Measurements from ENCODE around the gene CROCC2.

The CROCC2 gene

DNA sequence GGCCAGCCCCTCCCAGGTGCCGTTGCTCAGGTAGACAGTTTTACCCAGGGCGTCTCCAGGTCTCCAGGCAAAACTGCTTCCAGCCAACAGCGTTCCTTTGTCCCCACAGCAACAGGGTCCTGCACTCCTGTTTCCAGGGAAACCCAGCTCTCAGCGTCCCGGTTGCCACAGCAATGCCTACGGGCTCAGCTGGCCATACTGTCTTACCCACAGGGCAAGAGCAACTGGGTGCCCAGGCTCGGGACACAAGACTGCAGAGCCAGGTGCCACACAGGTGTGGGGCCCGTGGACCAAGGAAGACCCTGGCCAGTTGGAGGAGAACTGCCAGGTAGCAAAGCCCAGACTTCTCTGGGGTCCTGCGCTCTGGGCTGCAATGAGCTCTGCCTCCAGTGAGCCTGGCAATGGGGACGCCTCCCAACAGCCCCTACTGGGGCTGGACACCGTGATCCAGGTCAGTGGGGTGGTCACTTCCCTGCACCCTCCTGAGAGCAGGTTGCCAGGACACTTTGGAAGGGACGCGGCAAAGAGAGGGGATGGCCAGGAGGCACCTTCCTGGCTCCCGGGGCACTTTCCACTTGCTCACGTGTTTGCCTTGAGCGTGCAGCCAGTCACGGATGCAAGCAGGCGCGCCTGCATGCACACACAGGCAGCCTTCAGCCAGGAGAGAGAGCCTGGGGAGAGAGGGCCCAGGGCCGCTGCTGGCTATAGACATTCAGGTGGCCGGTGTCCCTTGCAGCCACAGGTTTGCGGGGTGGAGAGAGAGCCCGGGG lies at the start of gene CROCC2:
TSS of gene CROCC2 (plus strand) at position 196 of the 770 bp plus-strand sequence. CDS start at position 374, 178 bp downstream.
- DNase-seq: peak; percentile 21 to 29

DNA sequence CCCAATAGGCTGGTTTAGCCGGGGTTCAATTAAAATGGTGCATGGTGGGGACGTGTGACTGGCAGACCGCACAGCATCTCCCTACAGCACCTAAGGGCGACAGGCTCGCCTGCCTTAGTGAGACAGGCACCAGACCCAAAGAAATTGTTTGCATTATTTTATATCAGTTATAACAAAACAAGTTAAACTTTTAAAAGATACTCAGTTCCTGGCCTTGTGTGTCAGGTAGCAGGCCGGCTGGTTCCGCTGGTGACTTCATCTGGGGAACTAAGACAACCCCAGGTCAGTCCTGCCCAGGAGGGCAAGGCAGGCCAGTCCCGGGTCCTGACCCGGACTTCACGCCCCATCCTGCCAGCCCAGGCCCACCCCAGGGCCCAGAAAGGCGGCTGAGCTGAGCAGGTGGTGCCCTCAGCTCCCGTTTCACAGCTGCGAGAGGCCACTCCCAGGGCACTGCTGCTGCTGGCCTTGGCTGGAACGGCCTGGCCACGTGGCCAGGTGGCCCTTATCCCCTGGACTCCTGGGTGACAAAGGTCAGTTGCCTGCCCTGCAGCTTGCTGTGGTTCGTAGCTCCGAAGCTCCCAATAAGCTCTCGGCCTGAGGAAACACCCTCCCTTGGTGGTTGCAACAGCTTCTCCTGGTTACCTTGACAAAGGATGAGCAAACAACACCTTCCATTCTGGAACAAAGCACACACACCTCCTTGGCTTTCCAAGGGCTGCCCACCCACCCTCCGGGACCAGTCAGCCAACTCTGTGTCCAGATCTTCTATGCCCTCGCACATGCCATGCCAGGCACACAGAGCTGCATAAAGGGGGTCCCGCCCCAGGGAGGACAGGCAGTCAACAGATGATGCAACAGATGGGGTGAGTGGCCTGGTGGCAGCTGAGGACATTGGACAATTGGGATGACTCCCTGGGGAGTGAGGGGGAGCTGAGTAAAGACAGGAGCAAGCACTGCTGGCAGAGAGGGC lies 48.8 kb upstream of the CROCC2 start:
- peak; percentile 36 to 67 for DNase-seq

DNA sequence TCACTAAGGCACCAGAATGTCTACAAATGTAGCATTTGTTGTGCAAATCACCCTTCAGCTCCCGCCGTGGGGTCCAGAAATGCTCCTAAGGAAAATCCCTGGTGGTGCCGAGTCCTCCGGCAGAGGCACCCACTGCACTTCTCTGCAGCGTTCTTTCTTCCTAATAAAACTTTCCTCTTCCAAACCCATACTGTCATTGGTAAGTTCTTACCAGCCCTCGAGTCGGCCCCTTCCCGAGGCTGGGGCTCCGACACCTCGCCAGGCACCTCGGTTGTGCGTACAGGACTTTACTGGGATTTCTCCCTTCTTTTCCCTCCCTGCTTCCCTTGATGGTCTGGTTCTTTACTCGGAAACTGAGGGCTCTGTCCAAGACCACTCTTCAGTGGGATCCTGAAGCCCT lies 47.8 kb upstream of the CROCC2 start:
- DNase-seq: no peak

DNA sequence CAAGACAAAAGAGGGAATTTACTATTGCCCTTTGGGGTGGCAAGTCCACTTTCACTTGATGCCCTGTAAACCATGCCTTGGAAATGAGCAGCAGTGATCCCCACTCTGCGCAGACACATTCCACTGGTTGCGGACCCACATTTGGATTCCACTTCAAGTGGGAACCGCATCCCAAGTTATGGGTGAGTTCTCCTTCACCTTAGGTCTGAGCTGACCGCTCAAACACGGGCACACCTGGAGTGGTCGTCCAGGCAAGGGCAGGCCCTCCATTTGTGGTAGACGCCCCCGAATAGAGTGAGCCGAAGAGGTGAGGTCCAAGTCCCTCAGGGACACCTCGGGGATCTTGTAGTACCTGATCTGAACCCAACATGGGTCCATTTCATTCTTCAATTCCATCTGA lies 47.3 kb upstream of the CROCC2 start:
- no peak for DNase-seq

DNA sequence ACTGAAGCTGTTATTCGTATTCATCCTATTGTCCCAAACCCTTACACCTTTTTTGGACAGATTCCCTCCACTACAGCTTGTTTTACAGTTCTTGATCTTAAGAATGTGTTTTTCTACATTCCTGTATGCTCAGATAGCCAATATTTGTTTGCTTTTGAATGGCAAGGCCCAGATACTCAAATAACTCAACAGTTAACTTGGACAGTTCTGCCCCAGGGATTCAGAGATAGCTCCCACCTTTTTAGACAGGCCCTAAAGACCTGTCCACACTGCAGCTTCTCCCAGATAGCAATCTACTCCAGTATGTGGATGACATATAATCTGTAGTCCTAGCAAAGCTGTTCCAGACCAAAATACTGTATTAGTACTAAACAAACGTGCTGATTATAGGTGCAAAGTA lies 44.6 kb upstream of the CROCC2 start:
- no peak for DNase-seq

DNA sequence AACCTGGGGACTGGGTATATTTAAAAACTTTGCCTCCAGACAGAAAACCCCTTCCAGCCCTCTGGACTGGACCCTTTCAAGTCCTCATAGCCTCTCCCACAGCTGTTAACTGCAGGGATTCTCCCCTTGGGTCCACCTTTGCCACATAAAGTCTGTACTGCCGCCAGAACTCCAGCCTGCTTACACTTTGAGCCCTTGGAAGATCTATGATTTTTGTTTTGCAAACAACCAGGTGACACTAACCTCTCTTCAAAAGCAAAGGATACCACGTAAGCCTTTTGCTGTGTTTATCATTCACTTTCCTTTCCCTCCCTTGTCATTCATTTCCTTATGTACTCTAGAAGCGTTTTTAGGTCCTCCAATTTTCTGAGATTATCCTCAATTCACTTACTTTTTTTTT lies 41.7 kb upstream of the CROCC2 start:
- no peak for DNase-seq

DNA sequence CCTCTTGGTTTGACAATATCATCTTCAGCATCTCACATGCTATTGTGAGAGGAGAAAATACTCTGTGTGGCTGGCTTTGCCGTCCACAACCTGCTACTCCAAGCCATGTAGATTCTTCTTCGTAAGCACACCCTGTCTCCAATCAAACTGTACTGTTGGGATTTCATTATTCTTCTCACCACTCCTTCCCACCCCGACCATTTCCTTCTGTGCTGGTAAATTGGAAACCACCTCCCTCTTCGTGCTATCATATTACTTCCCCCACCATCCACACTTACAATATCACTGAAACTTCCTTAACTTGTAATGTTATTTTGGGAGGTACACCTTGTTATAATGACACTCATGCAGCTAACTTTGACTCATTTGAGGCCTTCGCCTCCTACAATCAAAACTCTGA lies 40.7 kb upstream of the CROCC2 start:
- DNase-seq: no peak

DNA sequence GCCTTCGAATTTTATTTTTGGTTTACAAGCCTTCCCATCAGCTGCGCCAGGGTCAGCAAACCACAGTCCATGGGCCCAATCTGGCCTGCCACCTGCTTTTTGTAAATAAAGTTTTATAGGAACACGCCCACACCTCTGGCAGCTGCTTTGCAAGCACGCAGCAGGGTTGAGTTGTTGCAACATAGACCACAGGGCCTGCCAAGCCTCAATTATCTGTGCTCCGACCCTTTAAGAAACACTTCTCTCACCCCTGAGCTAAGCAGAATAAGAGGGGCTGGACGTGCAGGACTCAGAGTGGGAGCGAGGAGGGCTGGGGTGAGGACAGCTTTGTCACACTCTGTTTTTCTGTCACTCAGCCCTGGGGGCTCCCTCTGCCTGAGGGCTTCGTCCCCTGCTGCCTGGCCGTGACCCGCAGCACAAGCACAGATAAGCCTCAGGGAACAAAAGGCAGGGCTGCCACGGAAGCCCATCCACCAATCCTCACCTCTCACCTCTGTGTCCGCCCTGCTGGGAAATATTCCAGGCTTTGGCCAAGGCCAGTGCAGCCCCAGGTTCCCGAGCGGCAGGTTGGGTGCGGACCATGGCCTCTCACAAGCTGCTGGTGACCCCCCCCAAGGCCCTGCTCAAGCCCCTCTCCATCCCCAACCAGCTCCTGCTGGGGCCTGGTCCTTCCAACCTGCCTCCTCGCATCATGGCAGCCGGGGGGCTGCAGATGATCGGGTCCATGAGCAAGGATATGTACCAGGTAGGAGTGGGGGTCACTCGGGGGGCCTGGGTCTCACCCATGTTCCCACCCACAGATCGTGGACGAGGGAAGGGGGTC lies 37.6 kb upstream of the CROCC2 start, which contains the start of gene AGXT:
TSS of gene AGXT (plus strand) at position 539 of the 823 bp plus-strand sequence. CDS start at position 581, 42 bp downstream.
- DNase-seq: peak; percentile 69 to 82

DNA sequence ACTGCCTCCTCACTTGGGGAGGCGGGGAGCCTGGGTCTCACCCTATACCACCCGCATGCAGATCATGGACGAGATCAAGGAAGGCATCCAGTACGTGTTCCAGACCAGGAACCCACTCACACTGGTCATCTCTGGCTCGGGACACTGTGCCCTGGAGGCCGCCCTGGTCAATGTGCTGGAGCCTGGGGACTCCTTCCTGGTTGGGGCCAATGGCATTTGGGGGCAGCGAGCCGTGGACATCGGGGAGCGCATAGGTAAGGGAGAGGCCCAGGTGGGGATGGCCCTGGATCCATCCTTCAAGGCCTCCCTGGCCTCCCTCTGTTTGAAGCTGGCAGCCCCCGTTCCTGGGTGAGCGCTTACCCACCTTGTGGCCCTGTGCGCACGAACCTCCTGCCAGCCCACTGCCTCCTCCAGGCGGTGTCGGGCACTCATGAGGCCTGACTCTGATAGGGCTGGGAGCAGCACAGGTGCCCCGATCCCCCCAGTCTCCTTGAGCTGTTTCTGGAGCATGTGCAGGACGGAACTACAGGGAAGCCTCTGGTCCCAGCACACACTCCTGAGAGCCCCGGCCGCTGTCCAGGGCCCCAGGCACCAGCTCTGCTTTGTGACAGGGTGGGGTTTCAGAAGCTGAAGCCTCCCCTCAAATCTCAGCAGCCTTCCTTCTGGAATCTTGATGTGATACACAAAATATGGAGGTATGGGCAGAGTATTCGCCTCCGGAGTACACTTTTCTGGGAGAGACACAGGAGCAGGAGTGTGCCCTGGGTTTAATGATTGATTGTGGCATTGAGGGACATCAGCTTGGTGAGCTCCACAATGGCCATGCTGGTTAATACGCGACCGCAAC lies 36.8 kb upstream of the CROCC2 start:
- no peak for DNase-seq

DNA sequence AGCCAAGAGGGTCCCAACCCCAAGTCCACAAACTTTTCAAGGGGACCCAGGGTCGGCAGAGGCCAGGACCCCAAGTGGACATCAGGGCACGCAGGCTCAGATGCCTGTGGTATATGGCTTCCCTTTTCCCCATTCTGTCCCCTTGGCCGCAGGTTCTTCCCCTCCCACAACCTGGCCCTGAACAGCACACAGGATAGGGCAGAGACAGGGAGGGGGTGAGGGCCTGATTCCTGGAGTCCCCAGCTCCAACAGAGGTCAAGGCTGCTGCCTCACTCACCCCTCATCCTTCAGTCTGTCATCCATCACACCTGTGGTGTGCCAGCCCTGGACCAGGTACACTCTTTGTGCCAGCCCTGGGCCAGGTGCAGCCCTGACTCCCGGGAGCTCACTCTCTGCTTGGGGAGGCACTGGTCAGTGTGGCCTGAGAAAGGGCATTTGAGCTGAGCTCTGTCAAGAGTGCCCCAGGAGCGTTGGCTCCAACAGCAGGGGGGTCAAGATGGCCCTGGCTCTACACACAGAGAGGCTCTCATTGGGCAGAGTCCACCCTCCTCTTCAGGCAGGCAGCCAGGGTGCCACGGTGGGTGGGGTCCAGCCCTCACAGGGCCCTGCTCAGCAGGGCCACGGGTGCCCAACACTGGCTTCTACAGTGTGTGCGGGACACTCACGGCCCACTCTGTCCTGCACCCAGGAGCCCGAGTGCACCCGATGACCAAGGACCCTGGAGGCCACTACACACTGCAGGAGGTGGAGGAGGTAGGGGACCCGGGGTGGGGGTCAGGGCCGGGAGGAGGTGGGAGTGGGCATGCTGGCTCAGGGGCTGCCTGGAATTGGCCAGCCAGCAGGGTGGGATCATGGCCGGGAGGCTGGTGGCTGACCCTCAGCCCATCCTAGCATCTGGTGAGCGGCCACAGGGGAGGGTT lies 35.9 kb upstream of the CROCC2 start:
- DNase-seq: no peak

DNA sequence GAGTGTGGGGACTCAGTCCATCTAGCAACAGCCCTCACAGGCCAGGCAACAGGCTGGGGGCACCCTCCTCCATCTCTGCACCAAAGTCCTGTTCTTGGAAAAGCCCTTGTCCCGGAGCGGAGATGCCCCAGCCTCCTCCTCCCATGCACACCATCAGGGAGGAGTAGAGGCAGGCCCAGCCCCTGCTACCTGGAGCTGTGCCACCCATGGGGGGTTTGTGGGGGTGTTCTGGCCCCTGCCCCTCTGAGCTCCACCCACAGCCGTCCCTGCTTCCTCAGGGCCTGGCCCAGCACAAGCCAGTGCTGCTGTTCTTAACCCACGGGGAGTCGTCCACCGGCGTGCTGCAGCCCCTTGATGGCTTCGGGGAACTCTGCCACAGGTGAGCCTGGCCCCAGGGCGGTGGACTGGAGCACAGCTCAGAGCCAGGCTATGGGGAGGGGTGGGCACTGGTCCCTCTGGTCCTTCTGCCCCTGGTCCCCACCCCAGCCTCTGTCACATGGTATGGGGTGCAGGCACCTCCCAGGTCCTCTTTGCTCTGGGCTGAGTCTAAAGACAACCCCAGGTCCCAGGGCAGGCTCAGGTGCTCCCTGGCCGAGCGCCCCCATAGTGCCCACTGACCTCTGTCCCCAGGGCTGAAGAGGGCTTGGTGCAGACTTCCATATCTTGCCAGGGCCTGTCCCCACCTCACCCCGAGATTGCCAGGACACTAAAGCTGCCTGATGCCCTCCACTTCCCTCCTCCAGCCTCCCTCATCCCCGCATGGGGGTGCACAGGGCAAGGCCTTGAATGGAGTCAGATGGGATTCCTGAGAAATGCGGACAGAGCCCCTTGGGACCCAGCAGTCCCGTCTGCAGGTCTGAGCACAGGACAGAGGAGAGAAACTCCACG lies 34.8 kb upstream of the CROCC2 start:
- DNase-seq: no peak

DNA sequence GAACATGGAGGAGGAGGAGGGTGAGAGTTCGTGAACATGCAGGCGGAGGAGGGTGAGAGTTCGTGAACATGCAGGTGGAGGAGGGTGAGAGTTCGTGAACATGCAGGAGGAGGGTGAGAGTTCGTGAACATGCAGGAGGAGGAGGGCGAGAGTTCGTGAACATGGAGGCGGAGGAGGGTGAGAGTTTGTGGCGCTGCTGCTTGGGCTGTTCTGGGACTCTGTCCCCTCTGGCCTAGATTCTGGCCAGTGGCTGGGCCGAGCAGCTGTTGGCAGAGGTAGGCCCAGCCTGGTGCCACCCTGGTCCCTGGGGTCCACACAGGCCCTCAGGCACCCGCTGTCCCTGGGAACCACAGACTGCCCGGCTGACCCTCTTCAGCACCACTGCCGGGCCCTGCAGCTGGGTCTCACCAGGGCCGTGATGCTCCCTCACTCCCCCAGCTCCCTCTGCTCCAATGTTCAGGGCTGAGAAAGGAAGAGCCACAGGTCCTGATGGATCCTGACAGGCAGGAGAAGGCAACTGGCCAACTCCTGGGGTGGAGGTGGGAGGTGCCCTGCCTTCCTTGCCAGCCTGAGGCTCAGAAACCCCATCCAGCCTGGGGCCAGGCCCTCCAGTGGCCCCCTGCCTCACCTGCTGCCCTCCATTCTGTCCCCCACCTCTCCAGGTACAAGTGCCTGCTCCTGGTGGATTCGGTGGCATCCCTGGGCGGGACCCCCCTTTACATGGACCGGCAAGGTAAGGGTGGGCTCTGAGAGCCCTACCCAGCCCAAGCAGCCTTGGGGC lies 33.6 kb upstream of the CROCC2 start:
- DNase-seq: no peak

DNA sequence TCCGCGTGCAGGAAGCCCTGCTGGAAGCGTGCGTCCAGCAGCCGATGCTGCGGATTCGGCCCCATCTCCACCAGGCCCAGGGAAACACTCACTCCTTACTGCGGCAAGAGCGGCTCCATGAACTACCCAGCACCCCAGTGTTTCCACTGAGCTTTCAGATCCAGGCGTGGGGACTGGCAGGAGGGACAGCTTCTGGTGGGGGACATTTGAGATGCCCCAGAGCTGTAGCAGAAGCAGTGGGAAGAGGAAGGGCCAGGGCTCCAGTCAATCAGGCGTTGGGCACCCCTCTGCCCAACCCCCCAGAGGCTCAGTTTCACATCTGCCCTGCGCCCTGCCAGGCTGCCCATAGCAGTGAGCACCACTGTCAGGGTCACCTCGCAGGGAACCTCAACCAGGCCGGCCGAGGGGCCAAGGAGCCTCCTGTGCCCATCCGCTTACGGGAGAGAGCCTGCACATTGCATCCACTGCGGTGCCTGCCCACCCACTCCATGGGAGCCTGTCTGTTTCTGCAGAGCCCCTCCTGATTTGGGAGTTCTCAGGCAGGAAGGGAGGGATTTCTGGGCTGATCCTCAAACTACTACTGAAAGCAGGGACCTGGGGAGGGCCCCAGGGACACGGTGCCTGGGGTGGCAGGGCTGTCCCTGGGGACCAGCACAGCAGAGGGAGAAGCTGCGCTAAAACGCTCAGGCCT lies 32.9 kb upstream of the CROCC2 start:
- no peak for DNase-seq

DNA sequence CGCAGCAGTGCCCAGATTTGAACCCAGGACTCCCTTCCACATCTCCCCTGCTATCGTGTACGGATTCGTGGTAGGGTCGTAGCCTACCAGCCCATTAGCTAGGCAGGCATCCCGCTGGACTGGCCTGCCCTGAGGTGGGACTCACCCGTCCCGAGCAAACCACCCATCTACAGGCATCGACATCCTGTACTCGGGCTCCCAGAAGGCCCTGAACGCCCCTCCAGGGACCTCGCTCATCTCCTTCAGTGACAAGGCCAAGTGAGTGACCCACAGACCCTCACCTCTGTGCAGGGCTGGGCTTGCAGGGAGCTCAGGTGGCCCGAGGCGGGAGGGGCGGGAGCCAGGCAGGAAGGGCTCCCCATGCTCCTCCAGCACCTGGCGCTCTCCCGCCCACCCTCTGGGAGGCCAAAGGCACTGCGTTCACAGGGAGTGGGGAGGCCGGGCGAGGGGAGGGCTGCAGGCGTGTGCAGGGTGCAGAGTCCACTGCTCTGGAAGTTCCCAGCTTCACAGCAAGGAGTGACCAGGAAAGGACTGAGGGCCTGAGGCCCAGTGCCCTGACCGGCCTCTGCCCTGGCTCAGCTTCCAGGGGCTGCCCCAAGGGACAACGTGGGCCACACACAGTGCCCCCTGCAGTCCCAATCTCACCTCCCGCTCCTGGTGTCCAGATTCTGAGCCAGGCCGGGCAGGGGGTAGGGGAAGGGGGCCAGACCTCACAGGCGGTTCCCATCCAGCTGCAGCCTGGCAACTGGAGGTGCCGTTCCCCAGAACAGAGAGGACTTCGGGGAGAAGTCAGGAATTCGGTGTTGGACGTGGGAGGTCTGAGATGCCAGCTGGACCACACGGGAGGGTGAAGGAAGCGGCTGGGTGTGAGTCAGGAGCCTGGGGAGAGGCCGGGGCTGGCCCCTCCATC lies 32.1 kb upstream of the CROCC2 start:
- no peak for DNase-seq

DNA sequence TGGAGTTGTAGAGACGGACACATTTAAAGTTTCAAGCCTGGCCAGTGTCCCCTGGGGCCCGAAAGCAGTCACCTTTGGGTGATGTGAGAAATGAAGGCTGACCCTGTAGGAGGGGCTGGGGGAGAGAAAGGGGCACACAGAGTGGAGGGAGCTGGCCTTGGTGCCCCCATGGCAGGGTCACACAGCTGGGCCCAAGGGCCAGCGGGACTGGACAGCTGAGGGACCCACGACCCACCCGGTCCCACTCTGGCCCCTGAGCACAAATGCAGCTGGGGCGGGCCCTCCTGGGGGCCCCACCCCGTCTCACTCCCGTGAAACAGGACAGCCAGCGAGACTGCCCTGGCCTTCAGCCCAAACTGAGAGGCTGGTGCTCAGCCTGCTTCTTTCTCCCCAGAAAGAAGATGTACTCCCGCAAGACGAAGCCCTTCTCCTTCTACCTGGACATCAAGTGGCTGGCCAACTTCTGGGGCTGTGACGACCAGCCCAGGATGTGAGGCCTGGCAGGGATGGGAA lies 31.4 kb upstream of the CROCC2 start:
- DNase-seq: no peak

DNA sequence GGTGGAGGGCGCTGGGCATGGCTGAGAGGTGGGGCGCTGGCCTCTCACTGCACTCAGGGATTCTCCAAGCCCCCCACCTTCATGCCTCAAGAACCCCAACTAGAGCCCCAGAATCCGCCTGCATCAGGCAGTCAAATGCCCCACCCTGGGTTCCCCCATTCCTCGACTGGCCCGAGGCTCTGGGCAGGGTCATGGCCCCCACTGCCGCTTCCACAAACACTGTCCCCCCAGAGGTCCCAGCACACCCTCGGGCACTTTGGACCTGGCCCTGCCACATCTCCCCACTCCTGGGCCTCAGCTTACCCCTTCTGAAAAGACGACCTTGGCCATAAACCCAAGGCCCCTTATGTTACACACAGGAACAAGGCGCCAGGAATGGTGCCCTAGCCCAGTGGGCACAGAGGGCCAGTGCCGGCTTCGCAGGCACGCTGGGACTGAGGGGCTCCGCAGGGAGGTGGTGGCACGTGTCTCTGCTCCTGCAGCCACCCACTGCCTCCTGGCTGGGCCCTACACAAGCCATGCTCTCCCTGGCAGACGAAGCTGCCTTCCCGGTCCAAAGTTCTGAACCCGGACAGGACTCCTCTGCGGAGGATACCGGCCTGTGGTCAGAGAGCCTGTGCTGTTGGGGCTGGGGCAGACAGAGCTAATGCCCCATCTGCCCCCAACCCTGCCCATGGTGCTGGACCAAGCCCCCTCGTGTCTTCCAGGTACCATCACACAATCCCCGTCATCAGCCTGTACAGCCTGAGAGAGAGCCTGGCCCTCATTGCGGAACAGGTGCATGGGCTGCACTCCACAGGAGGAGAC lies 30.7 kb upstream of the CROCC2 start:
- no peak for DNase-seq
